HG03139 (cell line): Measurements from ENCODE around the gene CDK19.
"Not testable (repeated sequence)": the region's sequence is repeated elsewhere in the genome, so short reads cannot be mapped to it uniquely, and the experiment has no call there.

Experiments
- ATAC-seq: cut with Tn5 transposase; IDR thresholded peaks from one replicate; pipeline ENCODE4 v1.9.1; 2021; ENCODE audit not compliant: unreplicated experiment

Gene CDK19

GRCh38 chr6:110814102-110815014 is 911 bp downstream of the CDK19 start:
- peak; percentile 18 for ATAC-seq

DNA sequence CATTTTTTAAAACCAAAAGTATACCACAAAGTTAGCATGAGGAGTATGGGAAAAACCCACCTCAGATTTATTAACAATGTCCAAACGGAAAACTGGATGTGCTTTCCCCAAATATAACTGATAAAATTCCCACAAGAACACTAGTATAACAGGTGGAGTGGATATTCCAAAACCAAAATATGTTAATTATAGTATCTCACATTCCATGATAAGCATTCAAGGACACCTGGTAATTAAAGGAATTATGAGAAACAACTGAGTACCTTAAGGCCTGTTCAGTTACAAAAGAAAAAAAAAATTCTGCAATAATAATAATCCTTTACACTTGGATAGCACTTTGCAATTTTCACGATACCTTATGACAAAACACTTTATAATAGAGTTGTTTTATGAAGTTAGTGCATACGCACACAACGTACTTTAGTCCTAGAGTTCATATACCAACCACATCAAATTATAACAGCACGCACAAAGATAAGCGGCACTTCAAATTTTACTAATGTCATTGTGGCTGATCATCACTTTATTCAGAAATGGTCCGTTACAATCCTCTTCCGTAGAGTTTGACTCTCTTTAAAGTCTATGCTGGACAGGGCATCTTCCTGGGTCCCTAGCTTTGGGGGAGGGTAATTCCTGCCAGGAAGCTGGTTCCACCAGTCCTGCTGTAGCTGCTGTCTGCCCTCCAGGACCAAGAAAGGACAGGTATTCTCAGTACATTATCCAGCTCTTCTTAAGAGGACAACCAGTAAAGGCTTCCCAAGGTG is 1.7 kb downstream of the CDK19 start:
- ATAC-seq = no peak

DNA sequence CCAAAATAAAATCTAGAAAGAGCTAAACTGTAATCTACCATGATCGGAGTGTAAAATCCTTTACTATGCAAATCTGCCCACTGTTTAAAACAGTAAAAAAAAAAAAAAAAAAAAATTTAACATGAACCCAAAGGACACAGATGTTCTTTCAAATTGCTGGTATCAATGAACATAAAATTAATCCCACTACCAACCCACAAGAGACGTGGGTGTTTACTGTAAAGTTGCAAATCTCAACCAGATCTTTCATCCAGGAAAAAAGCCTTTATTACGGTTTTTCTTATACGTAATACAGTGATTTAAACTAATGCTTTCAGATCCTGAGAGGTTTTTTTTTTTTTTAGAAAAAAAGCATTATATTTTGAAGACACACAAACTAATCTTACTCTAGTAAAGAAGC is 2.5 kb downstream of the CDK19 start:
- no peak for ATAC-seq

DNA sequence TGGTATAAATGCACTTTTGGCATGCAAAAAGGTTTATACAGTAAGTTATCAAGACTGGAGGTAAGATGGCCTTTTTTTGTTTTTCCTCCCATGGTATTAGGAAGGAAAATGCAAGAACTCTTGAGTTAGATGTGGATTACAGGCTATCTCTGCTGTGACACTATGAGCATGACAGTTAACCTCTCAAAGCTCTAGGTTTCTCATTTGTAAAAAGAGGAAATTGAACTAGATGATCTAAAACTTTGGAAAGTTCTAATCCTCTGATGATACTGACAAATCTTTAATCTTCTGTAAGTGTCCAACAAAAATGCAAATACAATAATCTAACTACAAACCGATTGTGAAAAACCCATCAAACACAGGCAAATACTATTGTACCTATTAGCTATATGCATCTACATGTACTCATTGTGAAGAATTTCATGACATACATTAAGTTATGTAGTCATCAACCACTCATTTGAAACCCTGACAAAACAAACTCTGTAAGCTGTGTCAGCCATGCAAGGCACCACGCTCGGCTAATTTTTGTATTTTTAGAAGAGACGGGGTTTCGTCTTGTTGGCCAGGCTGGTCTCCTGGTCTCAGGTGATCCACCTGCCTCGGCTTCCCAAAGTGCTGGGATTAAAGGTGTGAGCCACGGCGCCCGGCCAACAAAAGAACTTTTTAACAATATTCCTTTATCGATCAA is 4.2 kb downstream of the CDK19 start:
- no peak for ATAC-seq

DNA sequence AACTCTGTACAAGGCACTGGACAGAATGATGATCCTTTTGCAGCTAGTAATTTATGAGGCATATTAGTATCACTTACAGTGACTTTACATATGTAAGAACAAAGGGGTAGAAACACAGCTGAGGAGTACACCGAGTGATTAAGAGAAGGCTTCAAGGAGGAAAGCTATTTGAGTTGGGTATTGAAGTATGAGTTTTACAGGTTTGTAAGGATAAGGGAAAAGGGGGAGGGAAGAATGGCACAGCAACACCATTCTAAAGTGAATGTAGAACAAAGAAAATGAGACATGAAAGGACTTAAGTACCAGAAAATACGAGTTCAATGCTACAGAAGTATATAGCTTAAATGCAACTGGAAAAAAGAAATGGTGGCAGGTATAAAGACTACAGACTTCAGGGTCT is 5.5 kb downstream of the CDK19 start:
- no peak for ATAC-seq

DNA sequence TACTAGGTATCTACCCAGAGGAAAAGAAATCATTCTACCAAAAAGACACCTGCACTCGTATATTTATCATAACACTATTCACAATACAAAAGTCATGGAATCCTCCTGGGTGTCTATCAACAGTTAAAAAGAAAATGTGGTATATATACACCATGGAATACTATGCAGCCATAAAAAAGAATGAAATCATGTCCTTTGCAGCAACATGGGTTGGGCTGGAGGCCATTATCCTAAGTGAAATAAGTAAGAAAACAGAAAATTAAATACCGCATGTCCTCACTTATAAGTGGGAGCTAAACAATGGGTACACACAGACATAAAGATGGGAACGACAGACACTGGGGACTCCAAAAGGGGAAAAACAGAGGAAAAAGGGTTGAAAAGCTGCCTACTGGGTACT is 13.1 kb downstream of the CDK19 start:
- not testable (repeated sequence) for ATAC-seq

DNA sequence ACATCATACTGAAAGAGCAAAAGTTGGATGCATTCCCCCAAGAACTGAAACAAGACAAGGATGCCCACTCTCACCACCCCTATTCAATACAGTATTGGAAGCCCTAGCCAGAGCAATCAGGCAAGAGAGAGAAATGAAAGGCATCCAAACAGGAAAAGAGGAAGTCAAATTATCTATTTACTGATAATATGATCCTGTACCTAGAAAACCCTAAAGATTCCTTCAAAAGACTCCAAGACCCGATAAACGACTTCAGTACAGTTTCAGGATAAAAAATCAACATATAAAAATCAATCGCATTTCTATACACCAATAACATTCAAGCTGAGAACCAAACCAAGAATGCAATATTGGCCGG is 14.5 kb downstream of the CDK19 start:
- ATAC-seq = no peak

DNA sequence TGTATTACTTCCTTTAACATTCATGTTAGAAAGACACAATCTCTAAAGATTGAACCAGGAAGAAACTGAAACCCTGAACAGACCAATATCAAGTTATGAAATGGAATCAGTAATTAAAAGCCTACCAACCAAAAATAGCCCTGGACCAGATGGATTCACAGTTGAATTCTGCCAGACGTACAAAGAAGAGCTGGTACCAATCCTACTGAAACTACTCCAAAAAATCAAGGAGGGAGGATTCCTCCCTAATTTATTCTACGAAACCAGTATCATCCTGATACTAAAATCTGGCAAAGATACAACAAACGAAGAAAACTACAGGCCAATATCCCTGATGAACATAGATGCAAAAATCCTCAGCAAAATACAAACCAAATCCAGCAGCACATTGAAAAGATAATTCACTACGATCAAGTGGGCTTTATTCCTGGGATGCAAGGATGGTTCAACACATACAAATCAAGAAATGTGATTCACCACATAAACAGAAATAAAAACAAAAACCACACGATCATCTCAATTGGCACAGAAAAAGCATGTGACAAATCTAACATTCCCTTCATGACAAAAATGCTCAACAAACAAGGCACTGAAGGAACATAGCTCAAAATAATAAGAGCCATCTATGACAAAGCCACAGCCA is 15.0 kb downstream of the CDK19 start:
- no peak for ATAC-seq

DNA sequence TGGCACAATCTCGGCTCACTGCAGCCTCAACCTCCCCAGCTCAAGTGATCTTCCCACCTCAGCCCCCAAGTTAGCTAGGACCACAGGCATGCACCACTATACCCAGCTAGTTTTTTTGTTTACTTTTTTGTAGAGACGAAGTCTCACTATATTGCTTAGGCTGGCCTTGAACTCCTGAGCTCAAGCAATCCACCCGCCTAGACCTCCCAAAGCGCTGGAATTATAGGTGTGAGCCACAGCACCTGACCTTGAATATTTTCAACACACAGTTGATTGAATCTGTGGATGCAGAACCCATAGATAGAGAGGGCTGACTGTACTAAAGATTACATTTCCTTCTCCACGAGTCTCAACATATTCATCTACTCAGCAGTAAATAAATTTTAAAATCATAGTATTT is 15.6 kb downstream of the CDK19 start:
- no peak for ATAC-seq

DNA sequence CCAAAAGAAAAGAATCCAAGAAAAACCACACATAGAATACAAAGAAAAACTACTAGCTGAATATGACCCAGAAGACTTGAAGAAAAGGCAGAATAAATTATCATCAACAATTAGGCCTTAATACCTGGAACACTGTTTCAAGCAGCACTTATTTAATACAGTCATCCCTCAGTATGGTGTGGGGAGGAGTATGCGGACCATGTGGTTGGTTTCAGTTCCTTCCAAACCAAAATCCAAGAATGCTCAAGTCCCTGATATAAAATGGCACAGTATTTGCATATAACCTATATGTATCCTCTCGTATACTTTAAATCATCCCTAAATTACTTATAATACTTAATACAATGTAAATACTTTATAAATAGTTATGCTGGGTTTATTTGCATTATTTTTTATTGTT is 16.1 kb downstream of the CDK19 start:
- no peak for ATAC-seq

- no peak for ATAC-seq
Observed at GRCh38 chr6:110795271-110795670, 20.0 kb downstream of the CDK19 start.

DNA sequence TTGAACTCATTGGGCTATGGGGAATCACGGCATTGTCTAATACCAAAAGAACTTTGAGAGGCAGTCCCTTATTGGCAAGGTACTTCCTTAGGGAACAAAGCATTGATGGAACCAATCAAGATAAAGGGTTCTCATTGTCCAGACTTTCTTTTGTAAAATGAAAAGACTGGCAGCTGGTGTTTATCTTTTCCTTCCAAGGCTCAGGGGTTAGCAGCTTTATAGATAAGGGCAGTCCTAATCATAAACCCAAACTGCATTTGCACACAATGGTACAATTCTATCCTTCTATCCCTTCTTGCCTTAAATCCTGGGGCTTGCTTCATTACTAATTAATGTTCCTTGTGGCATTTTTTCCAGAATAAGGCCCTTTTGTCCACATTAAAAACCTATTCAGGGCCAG is 28.6 kb downstream of the CDK19 start:
- ATAC-seq = no peak

DNA sequence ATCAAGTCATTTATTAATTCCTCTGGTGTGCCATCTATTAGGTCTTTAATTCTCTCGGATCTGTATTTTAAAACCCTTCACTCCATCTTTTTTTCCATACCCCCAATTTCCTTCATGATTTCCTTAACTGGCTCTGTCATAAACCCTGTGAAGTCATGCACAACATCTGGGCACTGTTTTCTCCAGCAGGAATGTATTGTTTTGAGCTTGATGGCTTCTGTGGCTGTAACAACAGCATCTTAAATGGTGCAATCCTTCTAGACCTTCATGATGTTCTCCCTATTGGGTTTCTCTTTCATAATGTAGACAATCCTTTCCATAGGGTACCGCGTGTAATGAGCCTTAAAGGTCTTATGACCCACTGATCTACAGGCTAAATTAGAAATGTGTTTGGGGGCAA is 29.0 kb downstream of the CDK19 start:
- ATAC-seq = no peak

DNA sequence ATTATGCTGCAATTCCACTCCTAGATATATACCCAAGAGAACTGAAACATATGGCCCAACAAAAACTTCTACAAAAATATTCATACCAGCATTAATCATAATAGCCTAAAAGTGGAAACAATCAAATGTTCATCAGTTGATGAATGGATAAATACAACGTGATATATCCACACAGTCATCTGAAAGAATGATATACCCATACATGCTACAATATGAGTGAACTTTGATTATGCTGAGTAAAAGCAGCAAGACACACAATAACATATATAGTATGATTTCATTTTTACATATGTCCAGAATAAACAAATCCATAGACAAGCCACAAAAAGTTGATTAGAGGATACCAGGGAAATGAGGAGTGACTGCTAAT is 30.7 kb downstream of the CDK19 start:
- ATAC-seq = no peak

- no peak for ATAC-seq
Observed at GRCh38 chr6:110781522-110782214, 33.6 kb downstream of the CDK19 start.

DNA sequence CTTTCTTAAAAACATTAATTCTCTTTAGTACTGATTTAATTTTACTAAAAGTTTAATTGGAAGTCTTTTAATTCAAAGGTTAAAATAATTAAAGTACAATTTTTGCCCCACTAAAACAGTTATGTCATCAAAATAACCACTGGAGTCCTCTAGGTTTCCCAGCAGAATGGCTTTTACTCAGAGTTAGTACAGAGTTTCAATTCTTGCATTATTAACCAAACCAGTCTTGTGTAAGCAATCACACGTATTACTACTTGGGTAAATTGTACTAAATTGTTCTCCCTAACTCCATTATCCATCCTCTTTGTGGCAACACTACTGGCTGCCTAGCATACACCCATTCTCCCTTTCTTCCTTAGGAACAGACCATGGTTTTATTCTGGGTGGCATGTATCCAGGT is 36.9 kb downstream of the CDK19 start:
- ATAC-seq = no peak

DNA sequence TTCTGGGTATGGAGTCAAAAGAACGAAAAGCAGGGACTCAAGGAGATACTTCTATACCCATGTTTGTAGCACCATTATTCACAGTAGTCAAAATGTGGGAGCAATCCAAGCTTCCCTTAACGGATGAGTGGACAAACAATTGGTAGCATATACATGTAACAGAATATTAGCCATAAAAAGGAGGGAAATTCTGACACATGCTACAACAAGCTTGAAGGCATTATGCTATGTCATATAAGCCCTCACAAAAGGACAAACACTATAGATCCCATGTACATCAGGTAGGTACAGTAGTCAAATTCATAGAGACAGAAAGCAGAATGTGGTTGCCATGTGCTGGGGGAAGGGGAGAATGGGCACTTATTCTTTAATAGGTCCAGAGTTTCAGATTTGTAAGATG is 37.6 kb downstream of the CDK19 start:
- no peak for ATAC-seq

GRCh38 chr6:110776413-110776812 is 38.9 kb downstream of the CDK19 start:
- ATAC-seq = no peak

DNA sequence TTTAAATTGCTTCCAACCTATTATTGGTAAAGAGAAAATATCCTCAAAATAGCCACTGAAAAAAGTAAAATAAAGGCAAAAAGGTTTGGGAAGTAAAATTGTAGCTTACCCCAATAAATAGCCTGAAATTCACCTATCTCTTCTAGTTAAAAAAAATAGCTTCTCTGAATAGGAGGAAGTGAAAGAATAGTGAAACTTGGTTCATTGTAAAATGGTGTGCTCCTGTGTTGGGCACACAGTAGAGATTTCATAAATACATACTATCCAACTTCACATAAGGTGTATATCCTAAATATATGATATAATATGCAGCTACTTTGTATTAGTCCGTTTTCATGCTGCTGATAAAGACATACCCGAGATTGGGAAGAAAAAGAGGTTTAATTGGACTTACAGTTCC is 45.3 kb downstream of the CDK19 start:
- no peak for ATAC-seq

DNA sequence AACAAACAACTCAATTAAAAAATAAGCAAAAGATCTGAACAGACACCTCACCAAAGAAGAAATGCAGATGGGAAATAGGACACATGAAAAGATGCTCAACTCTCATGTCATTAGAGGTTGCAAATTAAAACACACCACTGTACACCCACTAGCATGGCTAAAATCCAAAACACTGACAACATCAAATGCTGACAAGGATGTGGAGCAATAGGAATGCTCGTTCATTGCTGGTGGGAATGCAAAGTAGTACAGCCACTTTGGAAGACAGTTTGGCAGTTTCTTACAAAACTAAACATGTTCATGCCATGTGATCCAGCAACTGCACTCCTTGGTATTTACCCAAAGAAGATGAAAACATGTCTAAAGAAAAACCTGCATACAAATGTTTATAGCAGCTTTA is 47.2 kb downstream of the CDK19 start:
- ATAC-seq = no peak

- ATAC-seq = no peak
Observed at GRCh38 chr6:110761371-110761770, 53.9 kb downstream of the CDK19 start.
